ENCODE data around the gene CTIF. TPM values are rescaled to one million over a fixed set of nuclear protein-coding genes. Genes with fewer than 3 reads are reported as not detected.

CTIF gene
- total and polyA plus RNA-seq, 2 experiments from 2014 or later, result 8.6 to 14.4 TPM

GRCh38 chr18:48571639-48572384 is 33.0 kb downstream of the CTIF start (continued):
- TF ChIP-seq REST (IDR thresholded peaks at IDR 0.05; ENCODE audit: unreplicated experiment), result no peak
- TF ChIP-seq EZH2phosphoT487 (IDR thresholded peaks at IDR 0.05; ENCODE audit: unreplicated experiment), result no peak
- TF ChIP-seq CREB1 (CRISPR knock-in tag; IDR thresholded peaks at IDR 0.05; ENCODE audit: low read depth), result no peak

GRCh38 chr18:48572402-48573126 is 33.7 kb downstream of the CTIF start:
- Mint-ChIP-seq H3K9me3 (peaks cover 9% of the 10 kb centered on the region; the same call in 2 of the 3 replicates), H3K4me1 (peaks cover 20% of the 10 kb centered on the region), H3K36me3 (ENCODE audit: low read depth) (peaks cover 19% of the 10 kb centered on the region), H3K27ac (no peak overlapping the region), H3K4me3 (no peak overlapping the region), H3K27me3 (ENCODE audit: insufficient read depth, low read depth, poor library complexity) (peaks cover 11% of the 10 kb centered on the region)
- Histone ChIP-seq H3K4me1 (ENCODE audit: insufficient read depth) (no peaks in the 10 kb centered on the region), H2AFZ (no peak overlapping the region), H3K27ac (ENCODE audit: low read depth) (no peak overlapping the region), H3K9me2 (ENCODE audit: insufficient read depth) (no peaks in the 10 kb centered on the region), H3K4me2 (no peak overlapping the region), H3K79me2 (replicated peaks; ENCODE audit: insufficient read depth) (peaks cover 29% of the 10 kb centered on the region), H3K36me3 (ENCODE audit: insufficient read depth) (no peaks in the 10 kb centered on the region), H4K20me1 (replicated peaks; ENCODE audit: insufficient read depth) (0 out of 2 replicates have a peak, but pooled peaks cover 7% of the 10 kb centered on the region), H3K27me3 (ENCODE audit: insufficient read depth) (no peaks in the 10 kb centered on the region), H3F3A (replicated peaks; ENCODE audit: low read depth) (no peaks in the 10 kb centered on the region), H3K4me3 (no peak overlapping the region)
- ATAC-seq, result no peak
- no peak for TF ChIP-seq CTCF (conservative IDR thresholded peaks at IDR 0.05; ENCODE audit: low read depth in 2 of 2)
- no peak for TF ChIP-seq EZH2phosphoT487 (IDR thresholded peaks at IDR 0.05; ENCODE audit: unreplicated experiment)
- TF ChIP-seq POLR2AphosphoS5 (IDR thresholded peaks at IDR 0.05; ENCODE audit: low read depth), result no peak
- no peak for TF ChIP-seq STAT1 (IDR thresholded peaks at IDR 0.05; ENCODE audit: unreplicated experiment)
- no peak for TF ChIP-seq JUNB (IDR thresholded peaks at IDR 0.05; ENCODE audit: unreplicated experiment)
- no peak for TF ChIP-seq NANOG (IDR thresholded peaks at IDR 0.05; ENCODE audit: borderline replicate concordance)
- DNase-seq (ENCODE audit: low spot score), result no peak
